Vagina (tissue), 2 donors: ENCODE results near the gene ZNF490.

ENCODE experiments used
- POLR2A ChIP-seq, 2 donors: fragments of 450-650 bp; IDR thresholded peaks; one replicate each; pipeline ENCODE4 v1.6.1; 2017; ENCODE audit warnings: antibody characterized with exemption in 2 of 2, mild to moderate bottlenecking in 2 of 2, moderate library complexity in 2 of 2
- POLR2AphosphoS5 ChIP-seq, 2 donors: sonication (generic); formaldehyde crosslinking; IDR thresholded peaks; one replicate each; pipeline ENCODE4 v1.9.0; 2017; ENCODE audit warnings: antibody characterized with exemption in 2 of 2, mild to moderate bottlenecking in 2 of 2, low read depth in 1 of 2; ENCODE audit not compliant: insufficient read depth in 1 of 2
- TF ChIP-seq, protein P1 (sequence below), 3 experiments: fragments of 450-650 bp in 2 of 3; fragments of 200-600 bp in 1 of 3; sonication (generic) in 1 of 3; IDR thresholded peaks; one replicate each; pipeline ENCODE4 v1.5.1; 2017 to 2019; ENCODE audit warnings: antibody characterized with exemption in 3 of 3, mild to moderate bottlenecking in 2 of 3, moderate library complexity in 2 of 3

DNA sequence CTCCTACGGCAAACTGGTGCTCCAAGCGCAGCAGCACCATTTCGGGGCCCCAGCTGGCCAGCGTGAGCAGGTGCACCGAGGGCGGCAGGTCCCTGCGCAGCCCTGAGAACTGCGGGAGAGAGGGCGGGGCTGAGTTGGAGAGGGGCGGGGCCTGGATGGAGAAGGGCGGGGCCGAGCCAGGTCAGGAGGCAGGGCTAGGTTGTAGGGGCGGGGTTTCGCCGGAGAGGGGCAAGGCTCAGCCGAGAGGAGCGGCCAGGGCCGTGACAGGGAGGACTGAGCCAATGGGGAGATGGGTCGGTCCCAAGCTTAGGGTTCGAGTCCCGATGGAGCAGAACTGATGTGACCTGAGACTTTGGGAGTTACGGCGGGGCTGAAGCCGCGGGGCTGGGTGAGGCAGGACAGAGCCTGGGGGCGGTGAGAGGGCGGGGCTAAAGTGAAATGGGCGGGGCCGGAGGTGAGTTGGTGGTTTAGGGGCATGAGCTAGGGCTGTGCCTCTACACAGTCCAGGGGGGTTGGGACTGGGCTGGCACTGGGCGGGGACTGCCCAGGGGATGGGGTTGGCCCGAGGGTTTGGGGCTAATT lies 37.0 kb upstream of the ZNF490 start:
- TF ChIP-seq POLR2A (IDR thresholded peaks at IDR 0.05) (no peak), POLR2AphosphoS5 (IDR thresholded peaks at IDR 0.05; ENCODE audit: insufficient read depth in 1 of 2, low read depth in 1 of 2) (no peak)
- TF ChIP-seq, protein P1, sequence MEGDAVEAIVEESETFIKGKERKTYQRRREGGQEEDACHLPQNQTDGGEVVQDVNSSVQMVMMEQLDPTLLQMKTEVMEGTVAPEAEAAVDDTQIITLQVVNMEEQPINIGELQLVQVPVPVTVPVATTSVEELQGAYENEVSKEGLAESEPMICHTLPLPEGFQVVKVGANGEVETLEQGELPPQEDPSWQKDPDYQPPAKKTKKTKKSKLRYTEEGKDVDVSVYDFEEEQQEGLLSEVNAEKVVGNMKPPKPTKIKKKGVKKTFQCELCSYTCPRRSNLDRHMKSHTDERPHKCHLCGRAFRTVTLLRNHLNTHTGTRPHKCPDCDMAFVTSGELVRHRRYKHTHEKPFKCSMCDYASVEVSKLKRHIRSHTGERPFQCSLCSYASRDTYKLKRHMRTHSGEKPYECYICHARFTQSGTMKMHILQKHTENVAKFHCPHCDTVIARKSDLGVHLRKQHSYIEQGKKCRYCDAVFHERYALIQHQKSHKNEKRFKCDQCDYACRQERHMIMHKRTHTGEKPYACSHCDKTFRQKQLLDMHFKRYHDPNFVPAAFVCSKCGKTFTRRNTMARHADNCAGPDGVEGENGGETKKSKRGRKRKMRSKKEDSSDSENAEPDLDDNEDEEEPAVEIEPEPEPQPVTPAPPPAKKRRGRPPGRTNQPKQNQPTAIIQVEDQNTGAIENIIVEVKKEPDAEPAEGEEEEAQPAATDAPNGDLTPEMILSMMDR (IDR thresholded peaks at IDR 0.05), result no peak
